Stimulated activated naive CD4-positive, alpha-beta T cell (primary cell): Measurements from ENCODE around the gene WDR6.

ENCODE experiments used
- DNase-seq, 6 experiments: peaks; one replicate each; lab custom pipeline; 2025; lab: John Stamatoyannopoulos, UW

Gene WDR6

GRCh38 chr3:49027634-49028033 is 20.4 kb downstream of the WDR6 start:
- DNase-seq: no peak

- no peak for DNase-seq
Observed at GRCh38 chr3:49028298-49028672, 21.1 kb downstream of the WDR6 start.

GRCh38 chr3:49028673-49029562 is 21.7 kb downstream of the WDR6 start, which contains the start of gene IMPDH2:
Gene IMPDH2 (minus strand): TSS chr3:49029398. CDS start chr3:49029350, 48 bp downstream.
- DNase-seq: peak; percentile 85 to 95 (median 91)

- DNase-seq: no peak
Observed at GRCh38 chr3:49029563-49029884, 22.3 kb downstream of the WDR6 start.

- peak in 1 of 6 experiments; percentile 16 for DNase-seq
Observed at GRCh38 chr3:49030321-49030720, 23.1 kb downstream of the WDR6 start.

GRCh38 chr3:49032646-49033304 is 25.6 kb downstream of the WDR6 start:
- DNase-seq: no peak

GRCh38 chr3:49034650-49035049 is 27.5 kb downstream of the WDR6 start:
- DNase-seq: no peak

GRCh38 chr3:49035281-49035680 is 28.1 kb downstream of the WDR6 start:
- no peak for DNase-seq

GRCh38 chr3:49053543-49053942 is 46.4 kb downstream of the WDR6 start:
- no peak for DNase-seq

- DNase-seq: no peak
Observed at GRCh38 chr3:49054344-49054862, 47.2 kb downstream of the WDR6 start.

GRCh38 chr3:49057268-49057667 is 50.1 kb downstream of the WDR6 start:
- DNase-seq: no peak

- DNase-seq: no peak
Observed at GRCh38 chr3:49058011-49058410, 50.8 kb downstream of the WDR6 start.
